GM12801 (cell line): ENCODE results near the gene DNAJC11.

ENCODE experiments used
- TF ChIP-seq, protein P1 (sequence below): IDR thresholded peaks from one replicate; pipeline ENCODE4 v1.5.1; 2011; ENCODE audit warnings: control low read depth; ENCODE audit not compliant: insufficient read length; ENCODE audit errors: extremely low read depth

The DNAJC11 gene

GRCh38 chr1:6701437-6702153 lies at the start of gene DNAJC11:
Gene DNAJC11 (minus strand): TSS chr1:6701816. CDS start chr1:6701800, 16 bp downstream.
- TF ChIP-seq, protein P1, sequence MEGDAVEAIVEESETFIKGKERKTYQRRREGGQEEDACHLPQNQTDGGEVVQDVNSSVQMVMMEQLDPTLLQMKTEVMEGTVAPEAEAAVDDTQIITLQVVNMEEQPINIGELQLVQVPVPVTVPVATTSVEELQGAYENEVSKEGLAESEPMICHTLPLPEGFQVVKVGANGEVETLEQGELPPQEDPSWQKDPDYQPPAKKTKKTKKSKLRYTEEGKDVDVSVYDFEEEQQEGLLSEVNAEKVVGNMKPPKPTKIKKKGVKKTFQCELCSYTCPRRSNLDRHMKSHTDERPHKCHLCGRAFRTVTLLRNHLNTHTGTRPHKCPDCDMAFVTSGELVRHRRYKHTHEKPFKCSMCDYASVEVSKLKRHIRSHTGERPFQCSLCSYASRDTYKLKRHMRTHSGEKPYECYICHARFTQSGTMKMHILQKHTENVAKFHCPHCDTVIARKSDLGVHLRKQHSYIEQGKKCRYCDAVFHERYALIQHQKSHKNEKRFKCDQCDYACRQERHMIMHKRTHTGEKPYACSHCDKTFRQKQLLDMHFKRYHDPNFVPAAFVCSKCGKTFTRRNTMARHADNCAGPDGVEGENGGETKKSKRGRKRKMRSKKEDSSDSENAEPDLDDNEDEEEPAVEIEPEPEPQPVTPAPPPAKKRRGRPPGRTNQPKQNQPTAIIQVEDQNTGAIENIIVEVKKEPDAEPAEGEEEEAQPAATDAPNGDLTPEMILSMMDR: no peak

- TF ChIP-seq, protein P1: no peak
These were observed 48.9 kb upstream of the DNAJC11 start for GRCh38 chr1:6750490-6750889.

DNA sequence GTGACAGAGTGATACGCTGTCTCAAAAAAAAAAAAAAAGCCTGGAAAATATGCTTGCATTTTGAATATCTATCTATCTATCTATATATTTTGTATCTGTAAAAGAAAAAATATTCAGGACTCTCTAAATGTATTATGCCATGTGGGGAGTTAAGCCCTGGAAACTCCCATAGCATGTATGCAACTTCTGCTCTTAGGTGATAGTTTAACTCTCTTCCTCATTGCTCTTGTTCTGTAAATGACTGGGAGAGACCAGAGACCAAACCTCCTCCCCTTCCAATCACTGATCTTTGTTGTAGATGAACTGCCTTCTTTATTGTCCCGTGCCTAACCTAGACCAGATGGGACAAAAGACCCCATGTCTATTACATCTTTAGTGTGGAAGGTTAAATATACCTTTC lies 46.1 kb upstream of the DNAJC11 start:
- TF ChIP-seq, protein P1: no peak

- TF ChIP-seq, protein P1: no peak
These were observed 43.5 kb upstream of the DNAJC11 start for GRCh38 chr1:6745073-6745472.

GRCh38 chr1:6743189-6744101 lies 41.8 kb upstream of the DNAJC11 start:
- TF ChIP-seq, protein P1: no peak

- TF ChIP-seq, protein P1: no peak
These were observed 37.5 kb upstream of the DNAJC11 start for GRCh38 chr1:6738987-6739676.

GRCh38 chr1:6732942-6733341 lies 31.3 kb upstream of the DNAJC11 start:
- TF ChIP-seq, protein P1: no peak
